HS-27A (cell line): Measurements from ENCODE around the gene SPNS1.
"Not testable (repeated sequence)": the region's sequence is repeated elsewhere in the genome, so short reads cannot be mapped to it uniquely, and the experiment has no call there.

Experiments
- DNase-seq: peaks from one replicate; pipeline ENCODE4 v3.0.0-alpha.2; 2012; ENCODE audit warnings: low read depth, missing footprints

Gene SPNS1, protein sequence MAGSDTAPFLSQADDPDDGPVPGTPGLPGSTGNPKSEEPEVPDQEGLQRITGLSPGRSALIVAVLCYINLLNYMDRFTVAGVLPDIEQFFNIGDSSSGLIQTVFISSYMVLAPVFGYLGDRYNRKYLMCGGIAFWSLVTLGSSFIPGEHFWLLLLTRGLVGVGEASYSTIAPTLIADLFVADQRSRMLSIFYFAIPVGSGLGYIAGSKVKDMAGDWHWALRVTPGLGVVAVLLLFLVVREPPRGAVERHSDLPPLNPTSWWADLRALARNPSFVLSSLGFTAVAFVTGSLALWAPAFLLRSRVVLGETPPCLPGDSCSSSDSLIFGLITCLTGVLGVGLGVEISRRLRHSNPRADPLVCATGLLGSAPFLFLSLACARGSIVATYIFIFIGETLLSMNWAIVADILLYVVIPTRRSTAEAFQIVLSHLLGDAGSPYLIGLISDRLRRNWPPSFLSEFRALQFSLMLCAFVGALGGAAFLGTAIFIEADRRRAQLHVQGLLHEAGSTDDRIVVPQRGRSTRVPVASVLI

DNA sequence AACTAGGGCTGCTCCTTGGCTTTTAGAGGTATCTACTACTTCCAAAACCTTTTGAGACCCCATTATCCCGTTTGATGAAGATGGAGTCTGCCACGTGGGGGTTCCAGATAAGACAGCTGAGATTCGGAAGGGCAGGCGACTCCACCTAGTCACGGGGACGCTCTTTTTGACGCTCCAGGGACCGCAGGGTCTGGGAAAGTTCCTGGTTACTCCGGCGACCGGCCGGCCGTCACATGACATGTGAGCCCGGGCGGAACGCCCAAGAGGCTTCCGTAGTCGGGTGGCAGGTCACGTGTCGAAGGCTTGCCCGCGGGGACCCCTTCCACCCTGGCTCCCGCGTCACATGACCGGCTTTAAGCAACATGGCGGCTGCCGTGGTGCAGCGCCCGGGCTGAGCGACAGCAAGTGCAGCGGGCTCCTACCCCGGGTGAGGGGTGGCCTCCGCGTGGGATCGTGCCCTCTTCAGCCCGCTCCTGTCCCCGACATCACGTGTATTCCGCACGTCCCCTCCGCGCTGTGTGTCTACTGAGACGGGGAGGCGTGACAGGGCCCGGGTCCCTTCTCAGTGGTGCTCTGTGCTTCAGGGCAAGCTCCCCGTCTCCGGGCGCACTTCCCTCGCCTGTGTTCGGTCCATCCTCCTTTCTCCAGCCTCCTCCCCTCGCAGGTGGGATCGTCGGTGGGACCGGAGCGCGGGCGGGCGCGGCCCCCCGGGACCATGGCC lies at the start of gene SPNS1:
TSS of gene SPNS1 (plus strand) at position 342 of the 721 bp plus-strand sequence. CDS start at position 716, 374 bp downstream.
- peak; percentile 88 for DNase-seq

DNA sequence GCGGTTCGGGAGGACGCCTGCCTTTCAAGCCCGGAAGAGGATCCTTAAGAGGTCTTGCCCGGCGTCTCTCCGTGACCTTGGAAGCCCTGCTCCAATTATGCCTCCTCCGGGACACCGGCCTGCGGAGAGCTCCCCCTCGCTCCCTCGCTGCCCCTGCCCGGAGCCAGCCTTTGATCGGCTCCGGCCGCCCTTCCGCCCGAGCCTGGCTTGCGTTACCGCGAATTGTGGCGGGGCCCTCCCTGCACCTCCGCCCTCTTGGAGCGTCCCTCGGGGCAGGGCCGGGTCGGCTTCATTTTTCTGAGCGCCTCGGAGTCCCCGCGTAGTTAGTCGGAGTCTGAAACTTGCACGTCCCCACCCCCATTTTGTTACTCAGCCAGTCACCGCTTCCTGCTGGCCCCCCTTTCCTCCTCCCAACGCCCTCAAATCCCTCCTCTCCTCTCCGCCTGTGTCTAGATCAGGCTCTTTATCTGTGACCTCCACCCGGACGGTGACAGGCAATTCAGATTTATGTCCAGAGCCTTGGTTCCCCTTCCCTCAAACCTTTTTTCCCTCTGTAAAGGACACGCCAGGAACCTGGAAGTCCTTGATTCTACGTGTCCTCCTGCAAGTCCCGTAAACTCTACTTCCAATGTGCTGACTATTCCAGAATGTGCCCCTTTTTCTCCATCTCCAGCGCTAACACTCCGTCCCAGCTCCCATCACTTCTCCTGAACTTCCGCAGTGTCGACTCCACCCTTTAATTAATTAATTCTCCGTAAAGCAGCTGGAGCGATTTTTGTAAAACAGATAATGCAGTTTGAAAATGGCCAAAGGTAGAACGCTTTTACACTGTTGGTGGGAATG lies 49.0 kb upstream of the SPNS1 start:
- peak; percentile 42 for DNase-seq

DNA sequence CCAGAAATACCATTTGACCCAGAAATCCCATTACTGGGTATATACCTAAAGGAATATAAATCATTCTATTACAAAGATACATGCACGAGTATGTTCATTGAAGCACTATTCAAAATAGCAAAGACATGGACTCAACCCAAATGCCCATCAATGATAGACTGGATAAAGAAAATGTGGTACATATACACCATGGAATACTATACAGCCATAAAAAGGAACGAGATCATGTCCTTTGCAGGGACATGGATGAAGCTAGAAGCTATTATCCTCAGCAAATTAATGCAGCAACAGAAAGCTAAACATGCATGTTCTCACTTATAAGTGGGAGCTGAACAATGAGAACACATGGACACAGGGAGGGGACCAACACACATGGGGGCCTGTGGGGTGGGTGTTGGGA lies 48.3 kb upstream of the SPNS1 start:
- not testable (repeated sequence) for DNase-seq

DNA sequence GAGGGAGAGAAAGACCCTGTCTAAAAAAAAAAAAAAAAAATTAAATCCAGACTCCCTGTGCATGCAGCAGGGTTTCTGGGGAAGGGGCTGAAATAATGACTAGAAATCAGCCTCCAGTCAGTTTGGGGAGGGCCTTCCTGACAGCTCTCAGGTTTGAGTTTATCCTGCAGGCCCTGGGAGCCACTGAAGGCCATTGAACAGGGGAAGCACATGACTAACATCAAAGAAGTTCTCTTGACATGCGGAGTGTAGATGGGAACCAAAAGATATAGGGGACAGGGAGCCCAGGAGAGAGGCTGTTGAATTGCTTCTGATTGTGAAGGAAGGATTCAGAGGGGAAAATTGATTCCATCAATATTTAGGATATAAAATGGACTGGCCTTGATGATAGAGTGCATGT lies 46.8 kb upstream of the SPNS1 start:
- DNase-seq, result no peak

DNA sequence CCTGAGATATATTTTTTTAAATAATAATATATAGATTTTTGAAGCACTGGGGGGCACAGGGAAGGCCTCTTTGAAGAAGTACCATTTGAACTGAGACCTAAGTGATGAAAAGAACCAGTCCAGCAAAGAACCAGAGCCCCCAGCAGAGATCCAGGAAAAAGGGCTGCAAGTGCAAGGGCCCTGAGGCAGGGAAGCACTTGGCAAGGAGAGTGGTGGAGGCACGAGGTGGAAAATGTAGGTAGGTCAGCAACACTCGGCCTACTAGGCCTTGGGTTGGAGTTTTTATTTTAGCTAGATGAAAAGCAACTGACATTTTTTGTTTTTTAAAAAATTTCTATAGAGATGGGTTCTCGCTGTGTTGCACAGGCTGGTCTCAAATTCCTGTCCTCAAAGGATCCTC lies 44.4 kb upstream of the SPNS1 start:
- DNase-seq, result no peak

DNA sequence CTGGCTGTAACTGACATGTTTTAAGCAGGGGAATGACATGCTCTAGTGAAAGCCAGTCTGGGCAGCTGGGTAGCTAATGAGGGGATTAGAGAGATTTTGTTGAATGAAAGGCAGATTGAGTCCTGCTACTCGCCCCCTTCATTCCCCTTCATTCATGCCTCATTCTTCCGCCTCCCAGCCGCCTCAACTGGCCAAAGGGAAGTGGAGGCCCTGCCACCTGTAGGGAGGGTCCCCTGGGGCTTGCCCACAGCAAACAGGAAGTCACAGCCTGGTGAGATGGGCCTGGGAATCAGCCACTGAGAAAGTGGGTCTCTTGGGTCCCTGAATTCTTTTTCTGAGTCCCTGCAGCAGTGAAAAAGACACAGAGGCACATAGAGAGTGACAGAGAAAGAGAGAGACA lies 43.9 kb upstream of the SPNS1 start:
- no peak for DNase-seq

DNA sequence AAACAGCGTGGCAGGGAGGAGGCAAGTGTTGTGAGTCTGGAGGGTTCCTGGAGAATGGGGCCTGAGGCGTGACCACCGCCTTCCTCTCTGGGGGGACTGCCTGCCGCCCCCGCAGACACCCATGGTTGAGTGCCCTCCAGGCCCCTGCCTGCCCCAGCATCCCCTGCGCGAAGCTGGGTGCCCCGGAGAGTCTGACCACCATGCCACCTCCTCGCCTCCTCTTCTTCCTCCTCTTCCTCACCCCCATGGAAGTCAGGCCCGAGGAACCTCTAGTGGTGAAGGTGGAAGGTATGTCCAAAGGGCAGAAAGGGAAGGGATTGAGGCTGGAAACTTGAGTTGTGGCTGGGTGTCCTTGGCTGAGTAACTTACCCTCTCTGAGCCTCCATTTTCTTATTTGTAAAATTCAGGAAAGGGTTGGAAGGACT lies 42.8 kb upstream of the SPNS1 start, which contains the start of gene CD19:
TSS of gene CD19 (plus strand) at position 171 of the 425 bp plus-strand sequence. CDS start at position 201, 30 bp downstream.
- DNase-seq, result no peak

DNA sequence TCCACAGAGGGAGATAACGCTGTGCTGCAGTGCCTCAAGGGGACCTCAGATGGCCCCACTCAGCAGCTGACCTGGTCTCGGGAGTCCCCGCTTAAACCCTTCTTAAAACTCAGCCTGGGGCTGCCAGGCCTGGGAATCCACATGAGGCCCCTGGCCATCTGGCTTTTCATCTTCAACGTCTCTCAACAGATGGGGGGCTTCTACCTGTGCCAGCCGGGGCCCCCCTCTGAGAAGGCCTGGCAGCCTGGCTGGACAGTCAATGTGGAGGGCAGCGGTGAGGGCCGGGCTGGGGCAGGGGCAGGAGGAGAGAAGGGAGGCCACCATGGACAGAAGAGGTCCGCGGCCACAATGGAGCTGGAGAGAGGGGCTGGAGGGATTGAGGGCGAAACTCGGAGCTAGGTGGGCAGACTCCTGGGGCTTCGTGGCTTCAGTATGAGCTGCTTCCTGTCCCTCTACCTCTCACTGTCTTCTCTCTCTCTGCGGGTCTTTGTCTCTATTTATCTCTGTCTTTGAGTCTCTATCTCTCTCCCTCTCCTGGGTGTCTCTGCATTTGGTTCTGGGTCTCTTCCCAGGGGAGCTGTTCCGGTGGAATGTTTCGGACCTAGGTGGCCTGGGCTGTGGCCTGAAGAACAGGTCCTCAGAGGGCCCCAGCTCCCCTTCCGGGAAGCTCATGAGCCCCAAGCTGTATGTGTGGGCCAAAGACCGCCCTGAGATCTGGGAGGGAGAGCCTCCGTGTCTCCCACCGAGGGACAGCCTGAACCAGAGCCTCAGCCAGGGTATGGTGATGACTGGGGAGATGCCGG lies 42.0 kb upstream of the SPNS1 start:
- no peak for DNase-seq

DNA sequence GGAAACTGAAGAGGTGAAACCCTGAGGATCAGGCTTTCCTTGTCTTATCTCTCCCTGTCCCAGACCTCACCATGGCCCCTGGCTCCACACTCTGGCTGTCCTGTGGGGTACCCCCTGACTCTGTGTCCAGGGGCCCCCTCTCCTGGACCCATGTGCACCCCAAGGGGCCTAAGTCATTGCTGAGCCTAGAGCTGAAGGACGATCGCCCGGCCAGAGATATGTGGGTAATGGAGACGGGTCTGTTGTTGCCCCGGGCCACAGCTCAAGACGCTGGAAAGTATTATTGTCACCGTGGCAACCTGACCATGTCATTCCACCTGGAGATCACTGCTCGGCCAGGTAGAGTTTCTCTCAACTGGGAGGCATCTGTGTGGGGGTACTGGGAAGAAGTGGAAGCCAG lies 41.4 kb upstream of the SPNS1 start:
- DNase-seq, result no peak

DNA sequence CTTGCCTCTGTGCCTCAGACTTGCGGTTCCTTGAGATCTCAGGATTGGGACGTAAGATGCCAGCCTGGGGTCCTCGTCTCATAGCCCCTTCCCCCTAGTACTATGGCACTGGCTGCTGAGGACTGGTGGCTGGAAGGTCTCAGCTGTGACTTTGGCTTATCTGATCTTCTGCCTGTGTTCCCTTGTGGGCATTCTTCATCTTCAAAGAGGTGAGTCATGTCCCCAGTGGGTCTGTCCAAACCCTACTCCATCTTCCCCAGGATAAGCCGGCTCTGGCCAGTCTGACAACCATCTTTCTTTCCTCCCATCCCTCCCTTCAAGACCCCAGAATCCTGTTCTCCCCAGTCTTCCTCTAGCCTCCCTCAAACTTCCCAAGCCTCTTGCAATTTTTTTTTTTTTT lies 39.2 kb upstream of the SPNS1 start:
- no peak for DNase-seq

DNA sequence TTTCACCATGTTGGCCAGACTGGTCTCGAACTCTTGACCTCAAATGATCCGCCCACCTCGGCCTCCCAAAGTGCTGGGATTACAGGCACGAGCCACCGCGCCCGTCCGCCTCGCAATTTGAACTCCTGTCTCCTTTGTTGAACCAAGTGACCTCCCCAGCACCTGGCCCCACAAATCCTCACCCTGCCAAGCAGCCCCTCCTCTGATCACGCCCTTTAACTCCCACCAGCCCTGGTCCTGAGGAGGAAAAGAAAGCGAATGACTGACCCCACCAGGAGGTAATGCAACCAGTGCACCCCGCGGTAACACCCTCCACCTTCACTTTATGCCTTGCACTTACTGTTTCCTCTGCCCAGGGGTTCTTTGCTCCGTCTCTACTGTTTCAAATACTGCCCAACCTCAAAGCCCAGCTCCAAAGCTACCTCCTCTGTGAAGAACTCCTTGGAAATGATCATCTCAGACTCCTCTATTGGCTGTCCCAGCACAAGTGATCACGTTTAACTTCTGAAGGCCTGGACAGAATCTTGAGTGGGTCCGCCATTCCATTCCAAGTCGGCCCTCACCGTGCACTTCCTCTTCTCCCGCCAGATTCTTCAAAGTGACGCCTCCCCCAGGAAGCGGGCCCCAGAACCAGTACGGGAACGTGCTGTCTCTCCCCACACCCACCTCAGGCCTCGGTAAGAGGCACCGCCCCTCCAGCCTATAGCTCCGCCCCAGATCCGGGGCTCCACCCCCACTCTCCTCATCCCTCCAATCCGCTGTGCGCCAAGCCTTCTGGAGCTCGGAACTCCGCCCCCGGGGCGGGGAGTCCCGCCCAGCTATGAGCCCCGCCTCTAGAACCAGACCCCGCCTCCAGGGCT lies 38.4 kb upstream of the SPNS1 start:
- DNase-seq, result no peak

DNA sequence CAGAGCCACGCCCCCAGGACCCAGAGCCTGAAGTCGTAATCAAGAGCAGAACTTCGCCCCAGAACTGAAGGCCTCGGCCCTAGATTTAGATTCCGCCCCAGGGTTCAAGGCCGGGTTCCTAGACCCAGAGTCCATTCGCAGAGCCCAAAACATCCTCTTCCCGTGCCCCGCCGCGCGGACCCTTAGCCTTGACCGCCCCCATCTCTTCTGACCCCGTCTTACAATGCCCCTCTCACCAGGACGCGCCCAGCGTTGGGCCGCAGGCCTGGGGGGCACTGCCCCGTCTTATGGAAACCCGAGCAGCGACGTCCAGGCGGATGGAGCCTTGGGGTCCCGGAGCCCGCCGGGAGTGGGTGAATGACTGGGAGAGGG lies 37.8 kb upstream of the SPNS1 start:
- DNase-seq, result no peak

DNA sequence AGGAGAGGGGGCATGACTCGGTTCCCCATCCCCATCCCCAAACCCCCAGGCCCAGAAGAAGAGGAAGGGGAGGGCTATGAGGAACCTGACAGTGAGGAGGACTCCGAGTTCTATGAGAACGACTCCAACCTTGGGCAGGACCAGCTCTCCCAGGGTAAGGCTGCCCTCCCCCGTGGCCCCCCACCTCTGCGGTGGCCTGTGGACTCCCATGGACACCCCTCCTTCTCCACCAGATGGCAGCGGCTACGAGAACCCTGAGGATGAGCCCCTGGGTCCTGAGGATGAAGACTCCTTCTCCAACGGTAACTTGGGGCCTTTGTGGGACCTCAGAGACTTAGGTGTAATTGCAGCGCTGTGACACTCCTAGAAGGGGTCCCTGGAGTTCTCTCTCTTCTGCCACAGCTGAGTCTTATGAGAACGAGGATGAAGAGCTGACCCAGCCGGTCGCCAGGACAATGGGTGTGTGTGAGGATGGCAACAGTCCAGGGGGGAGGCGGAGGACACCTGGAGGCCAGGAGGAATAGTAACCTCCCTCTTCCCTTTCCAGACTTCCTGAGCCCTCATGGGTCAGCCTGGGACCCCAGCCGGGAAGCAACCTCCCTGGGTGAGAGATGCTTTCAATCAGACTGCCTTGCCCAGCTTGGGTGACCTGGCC lies 37.2 kb upstream of the SPNS1 start:
- no peak for DNase-seq

DNA sequence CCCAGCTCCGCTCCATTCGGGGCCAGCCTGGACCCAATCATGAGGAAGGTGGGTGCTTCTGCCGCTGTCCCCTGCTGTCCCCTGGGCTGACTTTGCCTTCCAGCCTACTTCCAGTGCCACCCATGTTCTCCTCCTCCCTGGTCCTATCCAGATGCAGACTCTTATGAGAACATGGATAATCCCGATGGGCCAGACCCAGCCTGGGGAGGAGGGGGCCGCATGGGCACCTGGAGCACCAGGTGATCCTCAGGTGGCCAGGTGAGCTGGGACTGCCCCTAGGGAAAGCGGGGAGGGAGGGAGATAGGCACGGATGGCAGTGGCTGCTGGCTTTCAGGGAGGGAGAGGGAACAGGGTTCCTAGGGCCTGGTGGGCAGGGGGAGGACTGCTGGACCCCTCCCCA lies 35.9 kb upstream of the SPNS1 start:
- DNase-seq, result no peak

DNA sequence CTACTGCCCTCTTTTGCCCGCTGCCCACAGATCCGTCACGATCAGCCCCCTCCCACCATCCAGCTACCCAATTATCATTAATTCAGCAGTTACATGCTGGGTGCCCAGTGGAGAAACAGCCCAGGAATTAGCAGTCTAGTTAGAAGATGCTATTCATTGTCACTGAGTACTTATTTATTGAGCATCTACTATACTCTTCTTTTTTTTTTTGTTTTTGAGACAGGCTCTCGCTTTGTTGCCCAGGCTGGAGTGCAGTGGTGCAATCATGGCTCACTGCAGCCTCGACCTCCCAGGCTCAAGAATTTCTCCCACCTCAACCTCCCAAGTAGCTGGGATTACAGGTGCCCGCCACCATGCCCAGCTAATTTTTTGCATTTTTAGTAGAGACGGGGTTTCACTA lies 34.8 kb upstream of the SPNS1 start:
- not testable (repeated sequence) for DNase-seq

DNA sequence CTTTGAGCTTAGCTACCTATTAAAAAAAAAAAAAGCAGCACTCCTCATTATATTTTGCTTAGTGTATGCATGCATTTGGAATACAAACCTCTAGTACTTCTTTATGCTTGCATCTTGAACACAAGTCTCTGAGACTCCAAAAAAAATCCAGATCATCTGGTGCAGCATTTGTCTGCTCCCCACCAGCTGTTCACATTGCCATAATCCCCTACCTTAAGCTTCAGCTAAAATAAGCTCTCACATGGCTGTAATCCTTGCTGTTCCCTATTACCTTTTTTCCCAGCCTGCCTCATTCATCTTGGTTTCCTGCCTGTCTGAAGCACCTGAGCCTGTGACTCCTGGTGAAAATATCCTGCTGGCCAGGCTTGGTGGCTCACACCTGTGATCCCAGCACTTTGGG lies 31.3 kb upstream of the SPNS1 start:
- no peak for DNase-seq

DNA sequence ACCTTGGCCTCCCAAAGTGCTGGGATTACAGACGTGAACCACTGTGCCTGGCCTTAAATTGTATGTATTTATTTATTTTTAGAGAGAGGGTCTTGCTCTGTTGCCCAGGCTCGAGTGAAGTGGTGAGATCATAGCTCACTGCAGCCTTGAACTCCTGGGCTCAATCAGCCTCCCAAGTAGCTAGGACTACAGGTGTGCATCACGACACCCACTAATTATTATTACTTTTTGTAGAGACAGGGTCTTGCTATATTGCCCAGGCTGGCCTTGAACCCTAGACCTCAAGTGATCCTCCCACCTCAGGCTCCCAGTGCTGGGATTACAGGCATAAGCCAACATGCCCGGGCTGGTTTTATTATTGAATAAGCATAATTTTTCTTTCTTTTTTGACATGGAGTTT lies 27.9 kb upstream of the SPNS1 start:
- no peak for DNase-seq

DNA sequence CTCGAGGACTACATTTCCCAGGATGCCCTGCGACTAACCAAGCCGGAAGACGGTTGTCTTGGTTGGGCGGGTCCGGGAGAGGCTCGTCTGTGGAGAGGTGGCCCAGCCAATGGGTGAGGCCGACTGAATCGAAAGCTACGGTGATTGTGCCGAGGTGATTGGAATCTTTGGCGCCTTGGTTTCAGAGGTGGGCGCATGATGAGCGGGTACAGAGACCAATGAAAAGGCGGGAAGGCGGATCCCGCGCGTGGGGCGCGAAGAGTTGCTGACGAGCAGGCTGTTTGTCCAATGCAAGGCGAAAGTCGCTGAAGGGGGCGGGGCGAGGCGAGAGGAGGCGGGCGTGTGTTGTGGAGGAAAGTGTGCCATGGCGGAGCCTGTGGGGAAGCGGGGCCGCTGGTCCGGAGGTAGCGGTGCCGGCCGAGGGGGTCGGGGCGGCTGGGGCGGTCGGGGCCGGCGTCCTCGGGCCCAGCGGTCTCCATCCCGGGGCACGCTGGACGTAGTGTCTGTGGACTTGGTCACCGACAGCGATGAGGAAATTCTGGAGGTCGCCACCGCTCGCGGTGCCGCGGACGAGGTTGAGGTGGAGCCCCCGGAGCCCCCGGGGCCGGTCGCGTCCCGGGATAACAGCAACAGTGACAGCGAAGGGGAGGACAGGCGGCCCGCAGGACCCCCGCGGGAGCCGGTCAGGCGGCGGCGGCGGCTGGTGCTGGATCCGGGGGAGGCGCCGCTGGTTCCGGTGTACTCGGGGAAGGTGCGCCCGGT lies 23.7 kb upstream of the SPNS1 start, which contains the start of gene NFATC2IP:
TSS of gene NFATC2IP (plus strand) at position 290 of the 762 bp plus-strand sequence. CDS start at position 365, 75 bp downstream.
- peak; percentile 98 for DNase-seq

DNA sequence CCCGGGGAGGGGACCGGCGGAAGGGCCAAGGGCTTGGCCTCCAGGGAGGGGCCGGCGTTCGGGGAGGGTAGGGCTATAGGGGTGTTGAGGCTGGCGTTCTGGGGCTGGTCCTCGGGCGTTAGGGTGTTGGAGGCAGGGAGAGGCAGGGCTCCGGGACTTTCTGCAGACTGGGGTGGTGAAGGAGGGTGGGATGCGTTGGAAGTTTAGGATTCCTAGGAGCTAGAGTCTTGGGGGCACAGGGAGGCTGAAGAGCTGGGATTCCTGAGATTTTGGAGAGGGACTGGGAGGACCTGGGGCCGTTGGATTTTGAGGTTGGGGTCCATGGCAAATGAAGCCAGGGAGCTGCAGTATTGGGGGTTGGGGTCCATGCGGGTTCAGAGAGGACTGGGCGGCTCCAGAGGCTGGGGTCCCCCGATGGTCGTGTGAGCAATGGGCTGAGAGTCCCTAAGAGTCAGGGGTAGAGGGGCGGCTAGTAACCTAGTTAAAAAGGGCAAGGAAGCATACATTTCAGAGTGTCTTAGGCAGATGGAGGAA lies 23.1 kb upstream of the SPNS1 start:
- DNase-seq, result no peak
